GM12878 (cell line): Measurements from ENCODE around the gene MUC5AC. TPM values are rescaled to one million over a fixed set of nuclear protein-coding genes. Genes with fewer than 3 reads are reported as not detected.

ENCODE experiments used
- ATAC-seq: fragments of 200-7000 bp; cut with Tn5 transposase; 3 replicates; pipeline ENCODE4 v1.9.1; 2020; ENCODE audit warnings: mild to moderate bottlenecking, moderate library complexity
- BruUV-seq: library from RNA; stranded (reverse); fragments of 400-500 nt; replicated peaks from 2 replicates; lab custom pipeline; 2021; lab: Mats Ljungman, UMichigan
- CTCF ChIA-PET: fragments of 300-600 bp; sonication (Branson Sonifier 250); formaldehyde crosslinking; extraction: SDS; loops from one replicate; lab custom pipeline; 2021; ENCODE audit warnings: inconsistent platforms; lab: Yijun Ruan, JAX
- POLR2A ChIA-PET: fragments of 350-600 bp; formaldehyde crosslinking; extraction: SDS; loops from one replicate; lab custom pipeline; 2021; ENCODE audit warnings: inconsistent platforms; lab: Charles Lee
- RAD21 ChIA-PET: fragments of 300-600 bp; sonication (Branson Sonifier 250); formaldehyde crosslinking; loops from one replicate; lab custom pipeline; 2023; ENCODE audit warnings: antibody characterized with exemption; ENCODE audit not compliant: unreplicated experiment; lab: Charles Lee
- SMC1A ChIA-PET: fragments of 300-600 bp; sonication (Branson Sonifier 250); formaldehyde crosslinking; loops from one replicate; lab custom pipeline; 2023; ENCODE audit not compliant: unreplicated experiment, uncharacterized antibody; lab: Charles Lee
- DNase-seq: peaks from one replicate; pipeline ENCODE4 v3.0.0-alpha.2; 2011; ENCODE audit warnings: low read depth, low spot score
- FAIRE-seq: peaks from 3 replicates; lab custom pipeline; 2011; peaks lifted over from hg19 to GRCh38; lab: Jason Lieb, UNC
- H2AFZ ChIP-seq: 2 replicates; pipeline ENCODE4 v1.6.0; 2011; ENCODE audit warnings: low read depth, low read length, control low read depth; ENCODE audit not compliant: control insufficient read depth
- H3K27ac ChIP-seq: 2 replicates; pipeline ENCODE4 v1.5.1; 2011; ENCODE audit warnings: control low read depth; ENCODE audit not compliant: control insufficient read depth, insufficient read depth
- H3K27me3 ChIP-seq, 2 experiments: replicated peaks in 1 of 2; 2 replicates each; pipeline versions ENCODE4 v1.6.0 to v1.6.1; 2011; ENCODE audit warnings: low read length in 1 of 2; ENCODE audit not compliant: control insufficient read depth in 2 of 2, insufficient read depth in 2 of 2
- H3K36me3 ChIP-seq, 2 experiments: 2 replicates each; pipeline ENCODE4 v1.5.1; 2011; ENCODE audit warnings: low read length in 1 of 2; ENCODE audit not compliant: control insufficient read depth in 2 of 2, insufficient read depth in 2 of 2
- H3K4me1 ChIP-seq: 2 replicates; pipeline ENCODE4 v1.6.1; 2011; ENCODE audit warnings: mild to moderate bottlenecking, low read length, moderate library complexity, mixed read lengths; ENCODE audit not compliant: control insufficient read depth, insufficient read depth
- H3K4me2 ChIP-seq: 2 replicates; pipeline ENCODE4 v1.6.0; 2011; ENCODE audit warnings: control low read depth; ENCODE audit not compliant: control insufficient read depth, insufficient read depth
- H3K4me3 ChIP-seq: fragments of 200-600 bp; sonication (generic); 2 replicates; pipeline ENCODE4 v1.5.1; 2016
- H3K79me2 ChIP-seq: 2 replicates; pipeline ENCODE4 v1.6.0; 2011; ENCODE audit warnings: low read length; ENCODE audit not compliant: control insufficient read depth, insufficient read depth
- H3K9ac ChIP-seq: 2 replicates; pipeline ENCODE4 v1.8.0; 2011; ENCODE audit warnings: low read length, control low read depth, mixed read lengths; ENCODE audit not compliant: control insufficient read depth, insufficient read depth
- H3K9me3 ChIP-seq: replicated peaks from 3 replicates; pipeline ENCODE4 v1.5.1; 2011; ENCODE audit warnings: mild to moderate bottlenecking, low read length; ENCODE audit not compliant: control insufficient read depth, insufficient read depth
- H4K20me1 ChIP-seq: 2 replicates; pipeline ENCODE4 v1.6.0; 2011; ENCODE audit not compliant: control insufficient read depth, insufficient read depth
- BACH1 ChIP-seq: fragments of 450-650 bp; IDR thresholded peaks from 2 replicates; pipeline ENCODE4 v1.6.1; 2017; ENCODE audit warnings: mild to moderate bottlenecking, borderline replicate concordance
- GABPA ChIP-seq: IDR thresholded peaks from 2 replicates; pipeline ENCODE4 v1.6.1; 2014; ENCODE audit warnings: antibody characterized with exemption, low read depth, mild to moderate bottlenecking, inconsistent platforms
- LARP7 ChIP-seq: fragments of 450-650 bp; IDR thresholded peaks from 2 replicates; pipeline ENCODE4 v1.6.1; 2017; ENCODE audit warnings: mild to moderate bottlenecking
- NFYB ChIP-seq: IDR thresholded peaks from 2 replicates; pipeline ENCODE4 v1.6.1; 2011; ENCODE audit warnings: low read depth, mild to moderate bottlenecking, low read length, improper control_type of control experiment, moderate library complexity; ENCODE audit not compliant: insufficient read depth
- PKNOX1 ChIP-seq: fragments of 450-650 bp; IDR thresholded peaks from 2 replicates; pipeline ENCODE4 v1.6.1; 2016; ENCODE audit warnings: mild to moderate bottlenecking
- SMAD5 ChIP-seq: IDR thresholded peaks from 2 replicates; pipeline ENCODE4 v1.6.1; 2016; ENCODE audit warnings: antibody characterized with exemption, low read depth
- SREBF1 ChIP-seq: IDR thresholded peaks from 2 replicates; pipeline ENCODE4 v1.6.1; 2012; ENCODE audit warnings: mild to moderate bottlenecking, low read length
- TCF3 ChIP-seq: IDR thresholded peaks from 2 replicates; pipeline ENCODE4 v1.6.1; 2012; ENCODE audit warnings: low read depth, mild to moderate bottlenecking, low read length, borderline replicate concordance; ENCODE audit not compliant: insufficient read depth
- WGBS: methylation state at CpG from one replicate; pipeline ENCODE4 v1.1.6; 2016; ENCODE audit warnings: low lambda C conversion rate; ENCODE audit not compliant: insufficient replicate concordance, insufficient coverage; ENCODE audit errors: missing lambda C conversion rate; 5-methylcytosine and 5-hydroxymethylcytosine counted together
- in situ Hi-C: fragments of 300-500 bp; cut with MboI; formaldehyde crosslinking; loops from 9 replicates; pipeline ENCODE4 v1.14.3; 2018; ENCODE audit warnings: mixed read lengths
- intact Hi-C: fragments of 100-400 bp; cut with micrococcal nuclease; formaldehyde crosslinking; loops from one replicate; pipeline ENCODE4 v1.14.2; 2022; ENCODE audit not compliant: unreplicated experiment
- polyA plus RNA-seq, 11 experiments: library from polyadenylated mRNA; depleted of rRNA in 4 of 11; unstranded in 6 of 11; stranded (reverse) in 5 of 11; fragments of >200 nt; fragmentation: Nextera tagmentation in 4 of 11; fragmentation: Illumina TruSeq in 1 of 11; extraction: Ambion mirVana in 4 of 11; extraction: Trizol in 1 of 11; gene quantifications; 1 replicate in 1 of 11; 2 replicates in 10 of 11; pipeline versions ENCODE4 v1.2.1 to v1.2.3, GENCODE V29; 2011 to 2016; ENCODE audit warnings: inconsistent platforms in 2 of 11, missing spikeins in 2 of 11, low read depth in 1 of 11
- total RNA-seq, 4 experiments: library from RNA; depleted of rRNA in 3 of 4; stranded (reverse); fragments of >200 nt in 3 of 4; fragmentation: Illumina TruSeq in 1 of 4; extraction: Trizol in 1 of 4; gene quantifications; 2 replicates each; pipeline versions ENCODE4 v1.2.1 to v1.2.3, GENCODE V29; 2013 to 2021
- TF ChIP-seq, protein P1 (sequence below): IDR thresholded peaks from 2 replicates; pipeline ENCODE4 v1.6.1; 2012; ENCODE audit warnings: low read depth, low read length, improper control_type of control experiment
- TF ChIP-seq, protein P2 (sequence below): fragments of 450-650 bp; IDR thresholded peaks from 2 replicates; pipeline ENCODE4 v1.6.1; 2018; ENCODE audit warnings: borderline replicate concordance, mild to moderate bottlenecking; ENCODE audit not compliant: partially characterized antibody
- TF ChIP-seq, protein P3 (sequence below): IDR thresholded peaks from 2 replicates; pipeline ENCODE4 v1.6.1; 2012; ENCODE audit warnings: mild to moderate bottlenecking, low read depth, low read length

The MUC5AC gene
- total and polyA plus RNA-seq, 10 of the 15 experiments (the other 5 are each of a cell fraction or from before 2014, with no cell fraction given): under 0.01 to 0.01 TPM; not detected in 8

DNA sequence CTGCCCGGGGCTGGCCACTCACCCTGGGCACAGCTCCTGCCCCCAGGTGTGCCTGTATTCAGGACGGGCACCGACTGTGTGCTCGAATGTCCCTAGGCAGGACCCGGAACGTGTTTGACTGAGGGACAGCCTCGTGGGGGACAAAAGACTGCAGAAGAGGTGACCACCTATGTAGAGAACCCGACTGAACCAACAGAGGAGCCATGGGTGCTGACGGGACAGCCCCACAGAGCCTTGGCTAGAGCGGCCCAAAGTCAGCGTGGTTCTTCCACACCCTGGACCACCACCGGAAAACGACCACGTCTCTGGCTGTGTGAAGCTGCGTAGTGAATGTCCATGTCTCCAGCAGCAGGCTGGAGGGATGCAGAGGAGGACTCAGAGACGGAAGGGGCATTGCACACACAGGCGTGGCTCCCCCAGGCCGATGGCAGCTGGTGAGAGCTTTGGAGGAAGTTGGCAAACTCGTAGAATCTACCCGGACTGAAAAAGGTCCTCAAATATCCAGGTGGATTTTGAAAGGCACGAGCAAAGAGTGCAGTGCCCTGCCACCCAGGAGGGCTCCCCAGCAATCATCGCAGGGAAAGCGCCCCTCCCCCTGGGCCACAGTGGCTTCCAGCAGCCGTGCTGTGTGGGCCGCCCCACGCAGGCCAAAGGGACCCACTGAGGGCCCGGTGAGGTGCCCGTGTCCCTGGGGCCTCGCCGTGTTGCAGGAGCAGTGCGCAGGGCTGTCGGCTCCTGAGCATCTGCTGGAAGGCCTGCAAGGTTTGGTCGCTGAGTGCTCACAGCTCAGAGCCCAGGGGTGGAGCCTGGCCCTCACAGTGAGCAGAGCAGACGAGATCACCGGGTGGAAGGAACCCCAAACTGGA, 47.6 kb downstream of the MUC5AC start (continued):
- no peak for TF ChIP-seq BACH1

DNA sequence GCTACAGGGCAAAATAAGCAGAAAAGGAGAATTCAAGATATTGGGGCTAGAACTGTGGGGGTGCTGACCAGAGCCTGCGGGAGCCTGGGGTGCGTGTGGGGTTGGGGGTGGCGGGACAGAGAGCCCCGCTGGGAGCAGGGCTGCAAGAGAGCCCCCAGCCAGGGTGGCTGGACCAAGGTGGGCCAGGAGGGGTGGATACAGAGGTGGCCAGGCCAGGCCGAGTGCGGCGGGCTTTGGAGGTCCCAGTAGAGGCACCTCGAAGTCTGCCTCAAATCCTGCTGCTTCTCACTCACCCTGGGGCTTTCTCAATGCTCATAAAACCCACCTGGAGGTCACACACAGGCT, 48.2 kb downstream of the MUC5AC start:
- CTCF ChIA-PET: no interaction called here
- no peak for TF ChIP-seq NFYB
- no peak for TF ChIP-seq PKNOX1
- no peak for TF ChIP-seq TCF3
- no peak for TF ChIP-seq LARP7
- TF ChIP-seq, protein P1, sequence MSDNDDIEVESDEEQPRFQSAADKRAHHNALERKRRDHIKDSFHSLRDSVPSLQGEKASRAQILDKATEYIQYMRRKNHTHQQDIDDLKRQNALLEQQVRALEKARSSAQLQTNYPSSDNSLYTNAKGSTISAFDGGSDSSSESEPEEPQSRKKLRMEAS: no peak
- TF ChIP-seq GABPA: no peak
- TF ChIP-seq, protein P2, sequence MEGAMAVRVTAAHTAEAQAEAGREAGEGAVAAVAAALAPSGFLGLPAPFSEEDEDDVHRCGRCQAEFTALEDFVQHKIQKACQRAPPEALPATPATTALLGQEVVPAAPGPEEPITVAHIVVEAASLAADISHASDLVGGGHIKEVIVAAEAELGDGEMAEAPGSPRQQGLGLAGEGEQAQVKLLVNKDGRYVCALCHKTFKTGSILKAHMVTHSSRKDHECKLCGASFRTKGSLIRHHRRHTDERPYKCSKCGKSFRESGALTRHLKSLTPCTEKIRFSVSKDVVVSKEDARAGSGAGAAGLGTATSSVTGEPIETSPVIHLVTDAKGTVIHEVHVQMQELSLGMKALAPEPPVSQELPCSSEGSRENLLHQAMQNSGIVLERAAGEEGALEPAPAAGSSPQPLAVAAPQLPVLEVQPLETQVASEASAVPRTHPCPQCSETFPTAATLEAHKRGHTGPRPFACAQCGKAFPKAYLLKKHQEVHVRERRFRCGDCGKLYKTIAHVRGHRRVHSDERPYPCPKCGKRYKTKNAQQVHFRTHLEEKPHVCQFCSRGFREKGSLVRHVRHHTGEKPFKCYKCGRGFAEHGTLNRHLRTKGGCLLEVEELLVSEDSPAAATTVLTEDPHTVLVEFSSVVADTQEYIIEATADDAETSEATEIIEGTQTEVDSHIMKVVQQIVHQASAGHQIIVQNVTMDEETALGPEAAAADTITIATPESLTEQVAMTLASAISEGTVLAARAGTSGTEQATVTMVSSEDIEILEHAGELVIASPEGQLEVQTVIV: no peak
- TF ChIP-seq SREBF1: no peak
- TF ChIP-seq SMAD5: no peak
- TF ChIP-seq, protein P3, sequence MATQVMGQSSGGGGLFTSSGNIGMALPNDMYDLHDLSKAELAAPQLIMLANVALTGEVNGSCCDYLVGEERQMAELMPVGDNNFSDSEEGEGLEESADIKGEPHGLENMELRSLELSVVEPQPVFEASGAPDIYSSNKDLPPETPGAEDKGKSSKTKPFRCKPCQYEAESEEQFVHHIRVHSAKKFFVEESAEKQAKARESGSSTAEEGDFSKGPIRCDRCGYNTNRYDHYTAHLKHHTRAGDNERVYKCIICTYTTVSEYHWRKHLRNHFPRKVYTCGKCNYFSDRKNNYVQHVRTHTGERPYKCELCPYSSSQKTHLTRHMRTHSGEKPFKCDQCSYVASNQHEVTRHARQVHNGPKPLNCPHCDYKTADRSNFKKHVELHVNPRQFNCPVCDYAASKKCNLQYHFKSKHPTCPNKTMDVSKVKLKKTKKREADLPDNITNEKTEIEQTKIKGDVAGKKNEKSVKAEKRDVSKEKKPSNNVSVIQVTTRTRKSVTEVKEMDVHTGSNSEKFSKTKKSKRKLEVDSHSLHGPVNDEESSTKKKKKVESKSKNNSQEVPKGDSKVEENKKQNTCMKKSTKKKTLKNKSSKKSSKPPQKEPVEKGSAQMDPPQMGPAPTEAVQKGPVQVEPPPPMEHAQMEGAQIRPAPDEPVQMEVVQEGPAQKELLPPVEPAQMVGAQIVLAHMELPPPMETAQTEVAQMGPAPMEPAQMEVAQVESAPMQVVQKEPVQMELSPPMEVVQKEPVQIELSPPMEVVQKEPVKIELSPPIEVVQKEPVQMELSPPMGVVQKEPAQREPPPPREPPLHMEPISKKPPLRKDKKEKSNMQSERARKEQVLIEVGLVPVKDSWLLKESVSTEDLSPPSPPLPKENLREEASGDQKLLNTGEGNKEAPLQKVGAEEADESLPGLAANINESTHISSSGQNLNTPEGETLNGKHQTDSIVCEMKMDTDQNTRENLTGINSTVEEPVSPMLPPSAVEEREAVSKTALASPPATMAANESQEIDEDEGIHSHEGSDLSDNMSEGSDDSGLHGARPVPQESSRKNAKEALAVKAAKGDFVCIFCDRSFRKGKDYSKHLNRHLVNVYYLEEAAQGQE: no peak

More for the DNA sequence above, 48.2 kb downstream of the MUC5AC start:
- Histone ChIP-seq H3K9me3 (no peaks in the 10 kb centered on the region; the same call in 2 of the 3 replicates), H3K27me3 (no peaks in the 10 kb centered on the region), H3K4me2 (no peak overlapping the region), H3K36me3 (no peaks in the 10 kb centered on the region), H3K4me3 (no peak overlapping the region), H4K20me1 (no peaks in the 10 kb centered on the region), H3K79me2 (no peaks in the 10 kb centered on the region), H3K9ac (no peak overlapping the region), H3K4me1 (no peaks in the 10 kb centered on the region), H3K27ac (no peak overlapping the region), H2AFZ (no peak overlapping the region)
- 62% methylated on average over 8 of the region's 8 CpGs for WGBS
- ATAC-seq: no peak
- ChIA-PET RAD21 (no interaction called here), SMC1A (no interaction called here), POLR2A (no interaction called here)
- BruUV-seq: no TSS peak
- intact Hi-C loops: no loop called here
- no peak for FAIRE-seq
- DNase-seq: no peak
- in situ Hi-C loops: no loop called here
